D341Med (cell line): ENCODE measurements around the gene EBF4.
A peak's percentile ranks its signal among the peaks of the same experiment; 100 is the strongest.
"Not testable (repeated sequence)": the region's sequence is repeated elsewhere in the genome, so short reads cannot be mapped to it uniquely, and the experiment has no call there.

ENCODE experiments used
- DNase-seq: peaks from one replicate; pipeline ENCODE4 v3.0.0; 2012; ENCODE audit warnings: low spot score

Gene EBF4

GRCh38 chr20:2757969-2758368 is 65.4 kb downstream of the EBF4 start:
- no peak for DNase-seq

GRCh38 chr20:2759143-2759542 is 66.6 kb downstream of the EBF4 start:
- no peak for DNase-seq

GRCh38 chr20:2759603-2760296 is 67.2 kb downstream of the EBF4 start:
- peak; percentile 20 for DNase-seq

GRCh38 chr20:2760297-2760951 is 67.8 kb downstream of the EBF4 start:
- DNase-seq = peak; percentile 6

GRCh38 chr20:2760952-2761305 is 68.3 kb downstream of the EBF4 start:
- peak; percentile 5 for DNase-seq

- no peak for DNase-seq
These were observed 69.3 kb downstream of the EBF4 start for GRCh38 chr20:2761885-2762284.

GRCh38 chr20:2762578-2763131 is 70.1 kb downstream of the EBF4 start:
- no peak for DNase-seq

- DNase-seq = peak; percentile 19
These were observed 70.6 kb downstream of the EBF4 start for GRCh38 chr20:2763186-2763585.

- DNase-seq = peak; percentile 36
These were observed 75.4 kb downstream of the EBF4 start for GRCh38 chr20:2767768-2768631.

GRCh38 chr20:2768632-2769015 is 76.0 kb downstream of the EBF4 start:
- peak; percentile 16 for DNase-seq

GRCh38 chr20:2770091-2770490 is 77.5 kb downstream of the EBF4 start:
- DNase-seq = not testable (repeated sequence)

GRCh38 chr20:2771631-2772080 is 79.1 kb downstream of the EBF4 start:
- peak; percentile 17 for DNase-seq

GRCh38 chr20:2773812-2774211 is 81.2 kb downstream of the EBF4 start:
- DNase-seq = no peak

GRCh38 chr20:2775139-2775538 is 82.6 kb downstream of the EBF4 start:
- DNase-seq = peak; percentile 8

GRCh38 chr20:2778602-2779321 is 86.2 kb downstream of the EBF4 start:
- DNase-seq = no peak

- DNase-seq = no peak
These were observed 88.4 kb downstream of the EBF4 start for GRCh38 chr20:2780948-2781347.

GRCh38 chr20:2783908-2784566 is 91.5 kb downstream of the EBF4 start:
- no peak for DNase-seq

GRCh38 chr20:2793471-2793870 is 100.9 kb downstream of the EBF4 start:
- no peak for DNase-seq

- no peak for DNase-seq
These were observed 101.7 kb downstream of the EBF4 start for GRCh38 chr20:2794202-2794748.

GRCh38 chr20:2794866-2795447 is 102.4 kb downstream of the EBF4 start:
- DNase-seq = no peak

GRCh38 chr20:2795451-2795850 is 102.9 kb downstream of the EBF4 start:
- DNase-seq = no peak
